Fibroblast of lung (primary cell): ENCODE results near the gene CCDC88C. TPM values are rescaled to one million over a fixed set of nuclear protein-coding genes. Genes with fewer than 3 reads are reported as not detected.

ENCODE experiments used
- DNase-seq, 2 donors: peaks; one replicate each; pipeline versions ENCODE4 v3.0.0 to v3.0.0-alpha.2; 2010; ENCODE audit warnings: low read depth in 2 of 2
- H2AFZ ChIP-seq: 2 replicates; pipeline ENCODE4 v1.5.1; 2012; ENCODE audit warnings: low read length, control low read depth, inconsistent platforms
- H3K27ac ChIP-seq: 2 replicates; pipeline ENCODE4 v1.5.1; 2011; ENCODE audit warnings: low read length, control low read depth; ENCODE audit not compliant: insufficient read depth
- H3K27me3 ChIP-seq: 2 replicates; pipeline ENCODE4 v1.5.1; 2011; ENCODE audit warnings: mild to moderate bottlenecking, low read length; ENCODE audit not compliant: control insufficient read depth, insufficient read depth
- H3K36me3 ChIP-seq: 2 replicates; pipeline ENCODE4 v1.5.1; 2011; ENCODE audit warnings: low read length; ENCODE audit not compliant: control insufficient read depth, insufficient read depth
- H3K4me1 ChIP-seq: 2 replicates; pipeline ENCODE4 v1.5.1; 2011; ENCODE audit warnings: low read length; ENCODE audit not compliant: control insufficient read depth, insufficient read depth; ENCODE audit errors: extremely low read depth
- H3K4me2 ChIP-seq: 2 replicates; pipeline ENCODE4 v1.5.1; 2011; ENCODE audit warnings: low read length, control low read depth; ENCODE audit not compliant: insufficient read depth; ENCODE audit errors: extremely low read depth
- H3K4me3 ChIP-seq, 4 experiments: fragments of 200-600 bp in 1 of 4; sonication (generic) in 1 of 4; replicated peaks in 1 of 4; 2 replicates each; pipeline ENCODE4 v1.5.1; 2011 to 2016; ENCODE audit warnings: low read length in 4 of 4, low read depth in 3 of 4, mild to moderate bottlenecking in 3 of 4, control low read depth in 2 of 4, inconsistent platforms in 1 of 4, mixed read lengths in 1 of 4; ENCODE audit not compliant: insufficient read depth in 1 of 4; ENCODE audit errors: control extremely low read depth in 1 of 4
- H3K79me2 ChIP-seq: 2 replicates; pipeline ENCODE4 v1.5.1; 2012; ENCODE audit warnings: mild to moderate bottlenecking, low read length, inconsistent platforms; ENCODE audit not compliant: control insufficient read depth, insufficient read depth
- H3K9ac ChIP-seq: 2 replicates; pipeline ENCODE4 v1.5.1; 2011; ENCODE audit warnings: mild to moderate bottlenecking, low read length, control low read depth; ENCODE audit not compliant: insufficient read depth
- H3K9me3 ChIP-seq: 2 replicates; pipeline ENCODE4 v1.5.1; 2012; ENCODE audit warnings: low read depth, low read length; ENCODE audit not compliant: control insufficient read depth, insufficient read depth
- H4K20me1 ChIP-seq: 2 replicates; pipeline ENCODE4 v1.5.1; 2011; ENCODE audit warnings: low read length; ENCODE audit not compliant: control insufficient read depth, insufficient read depth; ENCODE audit errors: extremely low read depth
- EZH2 ChIP-seq: IDR thresholded peaks from 2 replicates; pipeline ENCODE4 v1.5.1; 2012; ENCODE audit warnings: low read length, control low read depth, mild to moderate bottlenecking; ENCODE audit errors: missing control alignments
- polyA plus RNA-seq, 2 donors: library from polyadenylated mRNA; depleted of rRNA in 1 of 2; stranded (reverse) in 1 of 2; unstranded in 1 of 2; fragments of >200 nt; gene quantifications; 2 replicates each; pipeline ENCODE4 v1.2.1, GENCODE V29; 2011 to 2012; ENCODE audit warnings: missing spikeins in 1 of 2
- total RNA-seq: library from RNA; depleted of rRNA; stranded (reverse); fragments of >200 nt; gene quantifications from 2 replicates; pipeline ENCODE4 v1.2.1, GENCODE V29; 2014
- TF ChIP-seq, protein P1 (sequence below), 2 donors: IDR thresholded peaks in 1 of 2; conservative IDR thresholded peaks in 1 of 2; 1 replicate in 1 of 2; 2 replicates in 1 of 2; pipeline ENCODE4 v1.5.1; 2011 to 2012; ENCODE audit warnings: low read length in 2 of 2, control low read depth in 1 of 2, inconsistent platforms in 1 of 2, low read depth in 1 of 2, mild to moderate bottlenecking in 1 of 2

Gene CCDC88C
- total and polyA plus RNA-seq, 2 donors (not counting 1 experiment from before 2014, with no cell fraction given): 0.02 to 0.17 TPM

DNA sequence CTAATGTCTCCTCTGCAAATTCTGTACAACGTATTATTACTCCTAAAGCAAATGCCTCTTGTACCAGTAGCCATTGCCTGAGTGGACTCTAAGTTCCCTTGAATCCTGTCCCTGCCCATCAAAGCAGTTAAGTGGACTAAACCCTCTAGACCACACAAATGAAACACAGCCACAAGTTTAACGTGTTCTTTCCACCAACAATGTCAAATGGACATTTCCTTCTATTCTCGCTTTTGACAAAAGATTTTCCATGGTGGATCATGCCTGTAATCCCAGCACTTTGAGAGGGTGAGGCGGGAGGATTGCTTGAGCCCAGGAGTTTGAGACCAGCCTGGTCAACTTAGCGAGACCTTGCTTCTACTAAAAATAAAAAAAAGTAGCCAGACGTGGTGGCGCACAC is 15.9 kb downstream of the CCDC88C start:
- Histone ChIP-seq H3K79me2 (no peaks in the 10 kb centered on the region), H2AFZ (no peak overlapping the region), H3K27me3 (no peaks in the 10 kb centered on the region), H3K27ac (no peak overlapping the region), H4K20me1 (no peaks in the 10 kb centered on the region), H3K9ac (no peak overlapping the region), H3K4me3 (no peak overlapping the region), H3K9me3 (no peaks in the 10 kb centered on the region), H3K4me1 (no peaks in the 10 kb centered on the region), H3K36me3 (no peaks in the 10 kb centered on the region), H3K4me2 (no peak overlapping the region)
- TF ChIP-seq EZH2: no peak
- TF ChIP-seq, protein P1, sequence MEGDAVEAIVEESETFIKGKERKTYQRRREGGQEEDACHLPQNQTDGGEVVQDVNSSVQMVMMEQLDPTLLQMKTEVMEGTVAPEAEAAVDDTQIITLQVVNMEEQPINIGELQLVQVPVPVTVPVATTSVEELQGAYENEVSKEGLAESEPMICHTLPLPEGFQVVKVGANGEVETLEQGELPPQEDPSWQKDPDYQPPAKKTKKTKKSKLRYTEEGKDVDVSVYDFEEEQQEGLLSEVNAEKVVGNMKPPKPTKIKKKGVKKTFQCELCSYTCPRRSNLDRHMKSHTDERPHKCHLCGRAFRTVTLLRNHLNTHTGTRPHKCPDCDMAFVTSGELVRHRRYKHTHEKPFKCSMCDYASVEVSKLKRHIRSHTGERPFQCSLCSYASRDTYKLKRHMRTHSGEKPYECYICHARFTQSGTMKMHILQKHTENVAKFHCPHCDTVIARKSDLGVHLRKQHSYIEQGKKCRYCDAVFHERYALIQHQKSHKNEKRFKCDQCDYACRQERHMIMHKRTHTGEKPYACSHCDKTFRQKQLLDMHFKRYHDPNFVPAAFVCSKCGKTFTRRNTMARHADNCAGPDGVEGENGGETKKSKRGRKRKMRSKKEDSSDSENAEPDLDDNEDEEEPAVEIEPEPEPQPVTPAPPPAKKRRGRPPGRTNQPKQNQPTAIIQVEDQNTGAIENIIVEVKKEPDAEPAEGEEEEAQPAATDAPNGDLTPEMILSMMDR (conservative IDR thresholded peaks at IDR 0.05 in 1 of 2, IDR thresholded peaks at IDR 0.05 in 1 of 2; ENCODE audit: low read depth in 1 of 2, low read length in 2 of 2): no peak
- no peak for DNase-seq

DNA sequence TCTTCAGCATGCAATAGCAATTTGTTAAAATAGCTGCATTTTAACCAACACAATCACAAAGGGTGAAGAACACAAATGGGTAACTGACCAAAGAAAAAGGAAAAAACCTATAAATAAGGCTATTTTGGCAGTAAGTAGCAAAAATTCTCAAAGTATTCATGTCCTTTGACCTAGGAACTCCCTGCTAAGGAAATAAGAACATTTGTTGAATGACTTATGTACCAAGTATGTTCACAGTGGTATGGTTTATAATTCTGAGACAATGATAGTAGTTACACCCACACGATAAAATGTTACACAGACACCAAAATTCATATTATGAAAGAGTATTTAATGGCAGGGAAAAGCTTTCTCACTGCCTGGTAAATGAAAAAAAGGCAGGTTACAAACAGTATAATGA is 16.9 kb downstream of the CCDC88C start:
- Histone ChIP-seq H3K27ac (no peak overlapping the region), H3K9ac (no peak overlapping the region), H2AFZ (no peak overlapping the region), H4K20me1 (no peaks in the 10 kb centered on the region), H3K79me2 (no peaks in the 10 kb centered on the region), H3K4me3 (no peak overlapping the region), H3K27me3 (no peaks in the 10 kb centered on the region), H3K36me3 (no peaks in the 10 kb centered on the region), H3K9me3 (no peaks in the 10 kb centered on the region), H3K4me1 (no peaks in the 10 kb centered on the region), H3K4me2 (no peak overlapping the region)
- DNase-seq: peak; percentile 36 to 65
- no peak for TF ChIP-seq EZH2
- TF ChIP-seq, protein P1 (conservative IDR thresholded peaks at IDR 0.05 in 1 of 2, IDR thresholded peaks at IDR 0.05 in 1 of 2; ENCODE audit: low read depth in 1 of 2, low read length in 2 of 2): no peak

DNA sequence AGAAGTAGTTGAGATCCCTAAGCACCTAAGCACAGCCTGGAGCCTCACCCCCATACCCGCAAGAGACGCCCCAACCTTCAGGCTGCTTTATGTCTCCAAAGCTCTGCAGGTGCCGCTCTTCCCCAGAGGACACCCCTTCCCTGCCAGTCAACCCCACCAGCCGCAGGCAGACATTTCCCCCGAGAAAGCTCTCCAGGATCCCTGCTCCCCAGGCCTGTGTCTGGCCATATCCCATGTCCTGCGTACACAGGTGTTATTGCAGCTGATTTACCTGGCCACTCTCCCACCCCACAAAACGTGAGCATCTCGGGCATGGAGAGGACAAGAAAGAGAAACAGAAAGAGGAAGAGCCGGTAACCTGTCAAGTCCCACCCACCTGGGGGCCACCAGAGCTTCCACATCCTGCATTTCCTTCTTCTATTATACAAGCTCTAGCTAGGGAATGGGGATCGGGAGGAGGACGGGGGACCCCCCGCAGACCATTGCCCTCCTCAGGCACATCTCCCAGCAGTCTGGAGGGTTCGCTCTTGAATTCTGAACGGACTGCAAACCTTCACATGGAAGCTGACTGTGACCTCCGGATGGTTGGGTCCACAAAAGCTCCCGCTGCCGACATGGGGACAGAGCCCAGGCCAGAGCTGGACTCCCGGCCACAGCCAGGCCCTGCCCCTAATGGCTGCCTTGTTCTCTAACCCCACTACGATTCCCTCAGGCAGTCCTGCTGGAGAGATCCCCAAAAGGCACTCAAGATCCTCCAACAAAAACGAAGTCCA is 17.6 kb downstream of the CCDC88C start:
- H3K9ac ChIP-seq: no peak overlapping the region
- H4K20me1 ChIP-seq: no peaks in the 10 kb centered on the region
- no peak overlapping the region for H3K4me2 ChIP-seq
- H3K27me3 ChIP-seq: no peaks in the 10 kb centered on the region
- TF ChIP-seq, protein P1 (conservative IDR thresholded peaks at IDR 0.05 in 1 of 2, IDR thresholded peaks at IDR 0.05 in 1 of 2; ENCODE audit: low read depth in 1 of 2, low read length in 2 of 2): no peak
- TF ChIP-seq EZH2: no peak
- no peak overlapping the region for H3K4me3 ChIP-seq
- no peaks in the 10 kb centered on the region for H3K79me2 ChIP-seq
- H3K36me3 ChIP-seq: no peaks in the 10 kb centered on the region
- no peaks in the 10 kb centered on the region for H3K9me3 ChIP-seq
- H3K4me1 ChIP-seq: no peaks in the 10 kb centered on the region
- H3K27ac ChIP-seq: no peak overlapping the region
- H2AFZ ChIP-seq: no peak overlapping the region
- no peak for DNase-seq
